Epithelial cell of esophagus (primary cell): ENCODE results near the gene LCE2C.
"Not testable (repeated sequence)": the region's sequence is repeated elsewhere in the genome, so short reads cannot be mapped to it uniquely, and the experiment has no call there.

Source experiments
- DNase-seq: peaks from one replicate; pipeline ENCODE4 v3.0.0; 2010; ENCODE audit warnings: low read depth
- H3K4me3 ChIP-seq: 2 replicates; pipeline ENCODE4 v1.5.1; 2011; ENCODE audit warnings: mild to moderate bottlenecking, low read length, control low read depth
- CTCF ChIP-seq: IDR thresholded peaks from 2 replicates; pipeline ENCODE4 v1.5.1; 2011; ENCODE audit warnings: low read depth, mild to moderate bottlenecking, low read length, control low read depth, inconsistent platforms; ENCODE audit not compliant: insufficient read depth; ENCODE audit errors: missing control alignments

The LCE2C gene

GRCh38 chr1:152656459-152656858 is 18.6 kb upstream of the LCE2C start:
- DNase-seq: no peak
- no peak for TF ChIP-seq CTCF
- no peak overlapping the region for H3K4me3 ChIP-seq

- no peak for DNase-seq
- TF ChIP-seq CTCF: no peak
These were observed 17.4 kb upstream of the LCE2C start for GRCh38 chr1:152657677-152658076.

GRCh38 chr1:152658649-152659048 is 16.4 kb upstream of the LCE2C start:
- H3K4me3 ChIP-seq: no peak overlapping the region
- no peak for DNase-seq
- TF ChIP-seq CTCF: no peak

More at GRCh38 chr1:152657677-152658076, 17.4 kb upstream of the LCE2C start:
- no peak overlapping the region for H3K4me3 ChIP-seq

- no peak within 1 kb of the TSS for H3K4me3 ChIP-seq
- DNase-seq: no peak
- TF ChIP-seq CTCF: no peak
These were observed 12.0 kb upstream of the LCE2C start, which contains the start of gene LCE2D for GRCh38 chr1:152663098-152663497. LCE2D (plus strand) TSS chr1:152663380; CDS start chr1:152664106, 726 bp downstream.

- not testable (repeated sequence) for DNase-seq, H3K4me3 ChIP-seq
These were observed 8.9 kb upstream of the LCE2C start for GRCh38 chr1:152666171-152666570.

GRCh38 chr1:152667648-152668047 is 7.4 kb upstream of the LCE2C start:
- no peak for DNase-seq
- TF ChIP-seq CTCF: no peak
- no peak overlapping the region for H3K4me3 ChIP-seq

- peak; percentile 82 for DNase-seq
- no peak overlapping the region for H3K4me3 ChIP-seq
- no peak for TF ChIP-seq CTCF
These were observed 2.1 kb upstream of the LCE2C start for GRCh38 chr1:152673016-152673415.
